HepG2 (cell line): ENCODE measurements around the gene CALU. TPM values are rescaled to one million over a fixed set of nuclear protein-coding genes. Genes with fewer than 3 reads are reported as not detected.

Source experiments
- ATAC-seq: fragments of 200-7000 bp; cut with Tn5 transposase; 3 replicates; pipeline ENCODE4 v1.9.1; 2020; ENCODE audit warnings: mild to moderate bottlenecking, moderate library complexity
- BruUV-seq: library from RNA; stranded (reverse); fragments of 400-500 nt; replicated peaks from 2 replicates; lab custom pipeline; 2021; lab: Mats Ljungman, UMichigan
- CTCF ChIA-PET: fragments of 300-600 bp; formaldehyde crosslinking; extraction: SDS; loops from one replicate; lab custom pipeline; 2021; ENCODE audit warnings: low total read pairs, inconsistent platforms, low intra/inter-chr PET ratio; lab: Yijun Ruan, JAX
- POLR2A ChIA-PET: fragments of 350-600 bp; sonication (Branson Sonifier 250); formaldehyde crosslinking; loops from one replicate; lab custom pipeline; 2020; ENCODE audit warnings: antibody characterized with exemption, inconsistent platforms; lab: Yijun Ruan, JAX
- DNase-seq: peaks from one replicate; pipeline ENCODE4 v3.0.0-alpha.2; 2015; ENCODE audit warnings: low spot score
- FAIRE-seq: peaks from 3 replicates; lab custom pipeline; 2011; peaks lifted over from hg19 to GRCh38; lab: Jason Lieb, UNC
- H2AFZ ChIP-seq: one replicate; pipeline ENCODE4 v1.6.1; 2011; ENCODE audit warnings: low read length, inconsistent platforms
- H3K27ac ChIP-seq: fragments of 300-600 bp; 3 replicates; pipeline ENCODE4 v1.8.0; 2011; ENCODE audit warnings: mixed run types, mild to moderate bottlenecking, mixed read lengths, low read length, inconsistent platforms; ENCODE audit not compliant: insufficient read depth; ENCODE audit errors: extremely low read length
- H3K27me3 ChIP-seq, 2 experiments: fragments of 200-600 bp in 1 of 2; 2 replicates in 1 of 2; 3 replicates in 1 of 2; pipeline versions ENCODE4 v1.6.0 to v1.8.0; 2011; ENCODE audit warnings: low read length in 2 of 2, mild to moderate bottlenecking in 2 of 2, moderate library complexity in 2 of 2, inconsistent platforms in 1 of 2; ENCODE audit not compliant: insufficient read depth in 2 of 2, control insufficient read depth in 1 of 2
- H3K36me3 ChIP-seq, 2 experiments: fragments of 200-600 bp in 1 of 2; replicated peaks in 1 of 2; 2 replicates in 1 of 2; 3 replicates in 1 of 2; pipeline versions ENCODE4 v1.5.1 to v1.8.0; 2011; ENCODE audit warnings: low read length in 2 of 2, inconsistent platforms in 1 of 2; ENCODE audit not compliant: insufficient read depth in 2 of 2, control insufficient read depth in 1 of 2
- H3K4me1 ChIP-seq: 2 replicates; pipeline ENCODE4 v1.5.1; 2012; ENCODE audit warnings: low read length, inconsistent platforms; ENCODE audit not compliant: insufficient read depth
- H3K4me2 ChIP-seq: 2 replicates; pipeline ENCODE4 v1.6.0; 2011; ENCODE audit warnings: low read depth, low read length, inconsistent platforms
- H3K4me3 ChIP-seq, 3 experiments: fragments of 200-600 bp in 1 of 3; sonication (generic), shearing (Covaris generic) in 1 of 3; replicated peaks in 1 of 3; 2 replicates each; pipeline ENCODE4 v1.5.1; 2011 to 2016; ENCODE audit warnings: low read length in 3 of 3, inconsistent platforms in 2 of 3, low read depth in 2 of 3, mild to moderate bottlenecking in 2 of 3, control low read depth in 1 of 3, mixed read lengths in 1 of 3; ENCODE audit not compliant: insufficient read depth in 1 of 3
- H3K79me2 ChIP-seq: one replicate; pipeline ENCODE4 v1.6.1; 2011; ENCODE audit warnings: low read length, inconsistent platforms; ENCODE audit not compliant: insufficient read depth
- H3K9ac ChIP-seq: 2 replicates; pipeline ENCODE4 v1.6.0; 2011; ENCODE audit warnings: mild to moderate bottlenecking, low read depth, low read length, inconsistent platforms; ENCODE audit not compliant: insufficient read depth
- H3K9me3 ChIP-seq: 2 replicates; pipeline ENCODE4 v1.5.1; 2012; ENCODE audit warnings: mild to moderate bottlenecking, low read length
- H4K20me1 ChIP-seq: 2 replicates; pipeline ENCODE4 v1.6.0; 2011; ENCODE audit warnings: inconsistent platforms, mild to moderate bottlenecking, low read length, moderate library complexity; ENCODE audit not compliant: insufficient read depth
- CBFB ChIP-seq: sonication (generic); formaldehyde crosslinking; IDR thresholded peaks from 2 replicates; pipeline ENCODE4 v1.4.0; 2020; ENCODE audit warnings: missing genetic modification reagents
- DRAP1 ChIP-seq: IDR thresholded peaks from 2 replicates; pipeline ENCODE4 v1.6.1; 2016; ENCODE audit warnings: missing genetic modification reagents, missing compliant biosample characterization
- EEA1 ChIP-seq: sonication (generic); formaldehyde crosslinking; IDR thresholded peaks from 2 replicates; pipeline ENCODE4 v1.5.1; 2020; ENCODE audit warnings: mild to moderate bottlenecking, missing genetic modification reagents, borderline replicate concordance
- ETV5 ChIP-seq: IDR thresholded peaks from 2 replicates; pipeline ENCODE4 v1.6.1; 2018; ENCODE audit warnings: missing biosample characterization, missing genetic modification reagents, inconsistent platforms, borderline replicate concordance
- FOXJ3 ChIP-seq: sonication (generic); formaldehyde crosslinking; IDR thresholded peaks from 2 replicates; pipeline ENCODE4 v1.4.0; 2020; ENCODE audit warnings: missing genetic modification reagents, mild to moderate bottlenecking, borderline replicate concordance
- FOXP1 ChIP-seq, 2 experiments: fragments of 450-650 bp in 1 of 2; IDR thresholded peaks; 2 replicates each; pipeline ENCODE4 v1.6.1; 2017 to 2018; ENCODE audit warnings: antibody characterized with exemption in 1 of 2
- GRHL1 ChIP-seq: sonication (generic); formaldehyde crosslinking; conservative IDR thresholded peaks from 2 replicates; pipeline ENCODE4 v1.8.0; 2022; ENCODE audit warnings: missing genetic modification reagents
- MTF2 ChIP-seq: sonication (generic); formaldehyde crosslinking; IDR thresholded peaks from 2 replicates; pipeline ENCODE4 v1.5.0; 2020; ENCODE audit warnings: missing genetic modification reagents, borderline replicate concordance
- PREB ChIP-seq: sonication (generic); formaldehyde crosslinking; IDR thresholded peaks from 2 replicates; pipeline ENCODE4 v1.4.0; 2020; ENCODE audit warnings: missing genetic modification reagents
- RELA ChIP-seq: sonication (generic); formaldehyde crosslinking; IDR thresholded peaks from 2 replicates; pipeline ENCODE4 v1.4.0; 2020; ENCODE audit warnings: missing genetic modification reagents
- SAP130 ChIP-seq: IDR thresholded peaks from 2 replicates; pipeline ENCODE4 v1.6.1; 2016; ENCODE audit warnings: low read depth
- TCF7 ChIP-seq: sonication (generic); IDR thresholded peaks from 2 replicates; pipeline ENCODE4 v1.6.1; 2016; ENCODE audit warnings: antibody characterized with exemption, low read depth
- WIZ ChIP-seq: sonication (generic); formaldehyde crosslinking; IDR thresholded peaks from 2 replicates; pipeline ENCODE4 v1.5.1; 2020; ENCODE audit warnings: mild to moderate bottlenecking, missing genetic modification reagents
- WGBS: methylation state at CpG from one replicate; pipeline ENCODE4 v1.1.6; 2017; ENCODE audit warnings: low lambda C conversion rate; 5-methylcytosine and 5-hydroxymethylcytosine counted together
- in situ Hi-C: cut with HindIII; loops from 2 replicates; pipeline ENCODE4 v1.10.0; 2017; ENCODE audit warnings: low pct_unique_long_range_greater_than_20kb; ENCODE audit not compliant: extremely low pct_ligation_motif_present
- intact Hi-C: fragments of 100-400 bp; cut with micrococcal nuclease; formaldehyde crosslinking; loops from one replicate; pipeline ENCODE4 v1.10.0; 2022; ENCODE audit not compliant: unreplicated experiment
- polyA plus RNA-seq, 8 experiments: library from polyadenylated mRNA; depleted of rRNA in 3 of 8; stranded (reverse) in 7 of 8; unstranded in 1 of 8; fragments of >200 nt; fragmentation: Illumina TruSeq in 4 of 8; extraction: Trizol in 4 of 8; gene quantifications; 2 replicates each; pipeline versions ENCODE4 v1.2.1 to v1.2.3, GENCODE V29; 2011 to 2016; ENCODE audit warnings: low read depth in 4 of 8, missing spikeins in 1 of 8, mixed read lengths in 1 of 8; ENCODE audit not compliant: insufficient read depth in 1 of 8
- total RNA-seq, 5 experiments: library from RNA; depleted of rRNA; stranded (reverse); fragments of >200 nt; fragmentation: Illumina TruSeq; extraction: Trizol; gene quantifications; 2 replicates each; pipeline ENCODE4 v1.2.3, GENCODE V29; 2016; ENCODE audit warnings: low read depth in 1 of 5

Gene CALU
- total and polyA plus RNA-seq, 2 of the 13 experiments (the other 11 are each of a cell fraction or from before 2014, with no cell fraction given) = 198 to 252 TPM

- no peak for TF ChIP-seq PREB (CRISPR knock-in tag)
Observed at GRCh38 chr7:128763541-128763940, 24.4 kb downstream of the CALU start (continued).

GRCh38 chr7:128767475-128768110, 28.4 kb downstream of the CALU start:
- Histone ChIP-seq H2AFZ (no peak overlapping the region), H3K27ac (no peak overlapping the region), H3K4me1 (no peaks in the 10 kb centered on the region), H3K27me3 (no peaks in the 10 kb centered on the region), H3K36me3 (peaks cover 17 to 65% of the 10 kb centered on the region in 2 experiments), H3K9me3 (no peaks in the 10 kb centered on the region), H3K4me2 (no peak overlapping the region), H3K4me3 (no peak overlapping the region), H4K20me1 (0 out of 2 replicates have a peak, but pooled peaks cover 3% of the 10 kb centered on the region), H3K79me2 (peaks cover 2% of the 10 kb centered on the region), H3K9ac (no peak overlapping the region)
- ChIA-PET CTCF (no interaction called here), POLR2A (no interaction called here)
- TF ChIP-seq ETV5 (CRISPR knock-in tag) (no peak), RELA (no peak), GRHL1 (no peak), FOXJ3 (CRISPR knock-in tag) (no peak), MTF2 (no peak), CBFB (no peak), SAP130 (CRISPR knock-in tag) (no peak), DRAP1 (CRISPR knock-in tag) (no peak), FOXP1 (IDR thresholded peaks at IDR 0.05) (no peak), FOXP1 (CRISPR knock-in tag; IDR thresholded peaks at IDR 0.05) (no peak), WIZ (CRISPR knock-in tag) (no peak), TCF7 (no peak), EEA1 (CRISPR knock-in tag) (no peak)
- ATAC-seq = no peak
- intact Hi-C loops (no loop called here), in situ Hi-C loops (no loop called here)
- no TSS peak for BruUV-seq
- DNase-seq = no peak
- no peak for FAIRE-seq
- WGBS = 97% methylated on average over 6 of the region's 6 CpGs
